Osteoblast (primary cell): ENCODE results near the gene PTPRD. TPM values are rescaled to one million over a fixed set of nuclear protein-coding genes. Genes with fewer than 3 reads are reported as not detected.

Experiments used
- DNase-seq: peaks from one replicate; pipeline ENCODE4 v3.0.0; 2011; ENCODE audit warnings: low spot score, mixed read lengths; ENCODE audit not compliant: insufficient read length; ENCODE audit errors: missing footprints
- H2AFZ ChIP-seq: 2 replicates; pipeline ENCODE4 v1.6.0; 2011; ENCODE audit warnings: mild to moderate bottlenecking, low read length
- H3K27ac ChIP-seq: 2 replicates; pipeline ENCODE4 v1.5.1; 2011; ENCODE audit warnings: mild to moderate bottlenecking, low read depth, low read length, moderate library complexity
- H3K27me3 ChIP-seq: 2 replicates; pipeline ENCODE4 v1.6.0; 2012; ENCODE audit warnings: mild to moderate bottlenecking, control low read depth, inconsistent platforms, low read length, moderate library complexity; ENCODE audit not compliant: insufficient read depth
- H3K36me3 ChIP-seq: 2 replicates; pipeline ENCODE4 v1.5.1; 2011; ENCODE audit warnings: mild to moderate bottlenecking, low read length, control low read depth, moderate library complexity; ENCODE audit not compliant: insufficient read depth
- H3K4me1 ChIP-seq: 2 replicates; pipeline ENCODE4 v1.5.1; 2011; ENCODE audit warnings: mild to moderate bottlenecking, low read length, control low read depth, moderate library complexity; ENCODE audit not compliant: insufficient read depth
- H3K4me2 ChIP-seq: 2 replicates; pipeline ENCODE4 v1.6.0; 2011; ENCODE audit warnings: mild to moderate bottlenecking, low read length; ENCODE audit not compliant: insufficient read depth
- H3K4me3 ChIP-seq: fragments of 200-600 bp; sonication (generic); 3 replicates; pipeline ENCODE4 v1.5.1; 2012; ENCODE audit warnings: mild to moderate bottlenecking, low read length, inconsistent platforms; ENCODE audit not compliant: insufficient read depth
- H3K79me2 ChIP-seq: 2 replicates; pipeline ENCODE4 v1.6.0; 2012; ENCODE audit warnings: mild to moderate bottlenecking, low read length, control low read depth, inconsistent platforms; ENCODE audit not compliant: insufficient read depth
- H3K9me3 ChIP-seq: 2 replicates; pipeline ENCODE4 v1.5.1; 2011; ENCODE audit warnings: low read depth, low read length, control low read depth
- H4K20me1 ChIP-seq: 2 replicates; pipeline ENCODE4 v1.6.0; 2012; ENCODE audit warnings: mild to moderate bottlenecking, low read length, control low read depth; ENCODE audit not compliant: insufficient read depth
- total RNA-seq: library from RNA; depleted of rRNA; stranded (reverse); fragments of >200 nt; gene quantifications from 2 replicates; pipeline ENCODE4 v1.2.3, GENCODE V29; 2012
- TF ChIP-seq, protein P1 (sequence below): IDR thresholded peaks from 2 replicates; pipeline ENCODE4 v1.5.1; 2011; ENCODE audit warnings: mild to moderate bottlenecking, low read depth, low read length, moderate library complexity; ENCODE audit errors: extremely low read depth

Gene PTPRD
- total RNA-seq, 1 donor = 23.9 TPM

DNA sequence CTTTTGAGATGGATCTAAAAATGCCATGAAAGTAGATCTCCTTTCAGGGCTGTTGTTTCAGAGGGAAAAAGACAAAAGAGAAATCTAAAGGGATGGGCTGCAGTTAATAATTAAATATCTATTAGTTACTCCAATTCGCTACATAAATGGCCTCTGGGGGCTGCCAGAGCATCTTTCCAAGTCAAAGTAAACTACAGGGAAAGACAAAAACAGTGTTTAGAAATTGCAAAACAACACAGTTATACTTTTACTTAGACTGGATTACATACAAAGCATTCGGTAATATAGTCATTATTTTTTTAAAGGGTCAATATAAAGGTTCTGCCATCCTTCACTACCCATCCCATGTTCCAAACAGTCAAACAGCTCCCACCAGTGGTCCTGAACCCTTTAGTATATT, 1959.7 kb downstream of the PTPRD start:
- H3K4me2 ChIP-seq = no peak overlapping the region
- no peak overlapping the region for H2AFZ ChIP-seq
- H4K20me1 ChIP-seq = no peaks in the 10 kb centered on the region
- H3K27ac ChIP-seq = no peak overlapping the region
- no peaks in the 10 kb centered on the region for H3K36me3 ChIP-seq
- H3K4me3 ChIP-seq = no peak overlapping the region
- no peak for DNase-seq
- H3K9me3 ChIP-seq = no peaks in the 10 kb centered on the region
- TF ChIP-seq, protein P1, sequence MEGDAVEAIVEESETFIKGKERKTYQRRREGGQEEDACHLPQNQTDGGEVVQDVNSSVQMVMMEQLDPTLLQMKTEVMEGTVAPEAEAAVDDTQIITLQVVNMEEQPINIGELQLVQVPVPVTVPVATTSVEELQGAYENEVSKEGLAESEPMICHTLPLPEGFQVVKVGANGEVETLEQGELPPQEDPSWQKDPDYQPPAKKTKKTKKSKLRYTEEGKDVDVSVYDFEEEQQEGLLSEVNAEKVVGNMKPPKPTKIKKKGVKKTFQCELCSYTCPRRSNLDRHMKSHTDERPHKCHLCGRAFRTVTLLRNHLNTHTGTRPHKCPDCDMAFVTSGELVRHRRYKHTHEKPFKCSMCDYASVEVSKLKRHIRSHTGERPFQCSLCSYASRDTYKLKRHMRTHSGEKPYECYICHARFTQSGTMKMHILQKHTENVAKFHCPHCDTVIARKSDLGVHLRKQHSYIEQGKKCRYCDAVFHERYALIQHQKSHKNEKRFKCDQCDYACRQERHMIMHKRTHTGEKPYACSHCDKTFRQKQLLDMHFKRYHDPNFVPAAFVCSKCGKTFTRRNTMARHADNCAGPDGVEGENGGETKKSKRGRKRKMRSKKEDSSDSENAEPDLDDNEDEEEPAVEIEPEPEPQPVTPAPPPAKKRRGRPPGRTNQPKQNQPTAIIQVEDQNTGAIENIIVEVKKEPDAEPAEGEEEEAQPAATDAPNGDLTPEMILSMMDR = no peak
- no peaks in the 10 kb centered on the region for H3K79me2 ChIP-seq
- H3K27me3 ChIP-seq = no peaks in the 10 kb centered on the region
- no peaks in the 10 kb centered on the region for H3K4me1 ChIP-seq

DNA sequence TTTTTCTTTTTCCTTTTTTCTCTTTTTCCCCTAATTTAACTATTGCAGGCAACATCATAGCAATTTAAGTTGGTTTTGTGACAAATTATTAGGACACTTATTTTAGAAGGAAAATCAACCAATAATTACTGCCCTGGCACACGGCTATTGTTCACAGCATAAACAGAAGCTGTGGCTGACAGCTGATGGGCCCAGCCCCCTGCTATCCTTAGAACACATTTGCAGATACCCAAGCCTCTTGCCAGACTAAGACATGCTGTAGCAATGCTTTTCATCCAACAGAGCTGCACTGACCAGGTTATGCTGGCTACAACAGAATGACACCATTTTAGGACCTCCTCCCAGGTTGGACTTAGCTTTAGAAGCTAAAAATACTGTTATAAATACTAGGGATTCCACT, 1960.5 kb downstream of the PTPRD start:
- H3K4me1 ChIP-seq = no peaks in the 10 kb centered on the region
- no peaks in the 10 kb centered on the region for H4K20me1 ChIP-seq
- no peaks in the 10 kb centered on the region for H3K9me3 ChIP-seq
- no peaks in the 10 kb centered on the region for H3K36me3 ChIP-seq
- DNase-seq = peak; percentile 48
- TF ChIP-seq, protein P1 = no peak
- no peak overlapping the region for H3K4me2 ChIP-seq
- H3K79me2 ChIP-seq = no peaks in the 10 kb centered on the region
- no peak overlapping the region for H3K4me3 ChIP-seq
- H3K27ac ChIP-seq = no peak overlapping the region
- no peaks in the 10 kb centered on the region for H3K27me3 ChIP-seq
- no peak overlapping the region for H2AFZ ChIP-seq

DNA sequence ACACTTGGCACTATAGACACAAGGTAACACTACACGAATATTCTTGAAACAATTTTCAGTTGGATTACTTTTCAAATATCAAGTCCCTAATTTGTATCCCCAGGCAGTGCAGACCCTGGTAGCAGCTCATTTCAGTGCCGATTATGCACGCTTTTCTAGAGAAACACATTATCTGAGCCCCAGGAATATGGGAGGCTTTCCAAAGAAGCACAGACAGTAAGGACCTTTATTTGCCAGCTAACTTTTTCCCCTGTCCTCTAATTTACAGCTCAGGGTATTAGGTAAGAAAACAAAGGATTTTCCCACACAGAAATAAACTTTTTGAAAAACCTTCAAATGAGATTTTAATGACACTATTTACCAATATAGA, 1961.0 kb downstream of the PTPRD start:
- no peaks in the 10 kb centered on the region for H3K9me3 ChIP-seq
- no peaks in the 10 kb centered on the region for H3K36me3 ChIP-seq
- H3K4me2 ChIP-seq = no peak overlapping the region
- no peak overlapping the region for H3K4me3 ChIP-seq
- DNase-seq = no peak
- H3K79me2 ChIP-seq = no peaks in the 10 kb centered on the region
- TF ChIP-seq, protein P1 = no peak
- H4K20me1 ChIP-seq = no peaks in the 10 kb centered on the region
- no peak overlapping the region for H3K27ac ChIP-seq
- no peaks in the 10 kb centered on the region for H3K4me1 ChIP-seq
- no peak overlapping the region for H2AFZ ChIP-seq
- H3K27me3 ChIP-seq = no peaks in the 10 kb centered on the region

GRCh38 chr9:8651070-8651845, 1961.5 kb downstream of the PTPRD start:
- Histone ChIP-seq H3K9me3 (no peaks in the 10 kb centered on the region), H3K4me2 (no peak overlapping the region), H3K4me3 (no peak overlapping the region), H2AFZ (no peak overlapping the region), H3K79me2 (no peaks in the 10 kb centered on the region), H3K27ac (no peak overlapping the region), H3K27me3 (no peaks in the 10 kb centered on the region), H4K20me1 (no peaks in the 10 kb centered on the region), H3K4me1 (no peaks in the 10 kb centered on the region), H3K36me3 (no peaks in the 10 kb centered on the region)
- TF ChIP-seq, protein P1 = no peak
- no peak for DNase-seq
